ENCODE measurements around the gene ZDHHC17.
"Not testable (repeated sequence)": the region's sequence is repeated elsewhere in the genome, so short reads cannot be mapped to it uniquely, and the experiment has no call there.

The ZDHHC17 gene

GRCh38 chr12:76763746-76764675 lies at the start of gene ZDHHC17:
ZDHHC17 (plus strand) TSS chr12:76764115; CDS start chr12:76764237, 122 bp downstream.
- Mint-ChIP-seq H3K36me3 (ENCODE audit: low read depth) (no peaks in the 10 kb centered on the region), H3K4me3 (peak within 1 kb of the TSS; percentile 98), H3K27me3 (no peaks in the 10 kb centered on the region), H3K9me3 (no peaks in the 10 kb centered on the region), H3K27ac (peak within 1 kb of the TSS; percentile 94), H3K4me1 (ENCODE audit: low read depth) (peaks cover 42% of the 10 kb centered on the region)

DNA sequence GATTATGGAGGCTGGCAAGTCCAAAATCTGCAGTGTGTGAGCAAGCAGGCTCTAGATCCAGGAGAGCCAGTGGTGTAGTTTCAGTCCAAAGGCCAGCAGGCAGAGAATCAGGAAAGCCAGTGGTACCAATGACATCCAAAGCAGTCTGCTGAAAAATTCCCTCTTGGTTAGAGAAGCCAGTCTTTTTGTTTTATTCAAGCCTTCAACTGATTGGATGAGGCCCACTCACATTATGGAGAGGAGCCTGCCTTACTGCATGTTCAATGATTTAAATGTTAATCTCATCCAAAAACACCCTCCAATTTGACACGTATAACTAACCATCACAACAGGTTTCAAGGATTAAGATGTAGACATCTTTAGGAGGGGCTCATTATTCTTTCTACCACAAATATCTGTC lies 49.5 kb upstream of the ZDHHC17 start:
- H3K27me3 Mint-ChIP-seq: no peaks in the 10 kb centered on the region
- H3K36me3 Mint-ChIP-seq (ENCODE audit: low read depth): no peaks in the 10 kb centered on the region
- H3K4me1 Mint-ChIP-seq (ENCODE audit: low read depth): no peaks in the 10 kb centered on the region
- no peaks in the 10 kb centered on the region for H3K9me3 Mint-ChIP-seq
- no peak overlapping the region for H3K4me3 Mint-ChIP-seq
- no peak overlapping the region for H3K27ac Mint-ChIP-seq

DNA sequence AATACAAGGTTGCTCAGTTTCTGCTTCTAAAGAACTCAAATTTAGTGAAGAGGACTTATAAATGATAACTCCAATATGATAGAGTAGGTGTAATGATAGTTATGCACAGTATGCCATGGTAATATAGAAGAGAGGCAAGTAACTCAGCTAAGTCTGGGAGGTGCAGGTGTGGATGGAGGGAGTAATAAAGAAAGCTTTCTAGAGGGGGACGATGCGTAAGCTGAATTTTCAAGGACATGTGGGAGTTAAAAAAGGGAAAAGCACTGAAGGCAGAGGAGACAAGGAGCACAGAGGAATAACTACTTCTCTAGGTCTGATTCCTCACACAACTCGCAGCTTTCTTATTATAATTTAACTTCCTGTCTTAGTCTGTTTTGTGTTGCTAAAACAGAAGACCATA lies 49.1 kb upstream of the ZDHHC17 start:
- no peaks in the 10 kb centered on the region for H3K9me3 Mint-ChIP-seq
- no peaks in the 10 kb centered on the region for H3K27me3 Mint-ChIP-seq
- H3K27ac Mint-ChIP-seq: no peak overlapping the region
- H3K4me3 Mint-ChIP-seq: no peak overlapping the region
- H3K36me3 Mint-ChIP-seq (ENCODE audit: low read depth): no peaks in the 10 kb centered on the region
- H3K4me1 Mint-ChIP-seq (ENCODE audit: low read depth): no peaks in the 10 kb centered on the region

DNA sequence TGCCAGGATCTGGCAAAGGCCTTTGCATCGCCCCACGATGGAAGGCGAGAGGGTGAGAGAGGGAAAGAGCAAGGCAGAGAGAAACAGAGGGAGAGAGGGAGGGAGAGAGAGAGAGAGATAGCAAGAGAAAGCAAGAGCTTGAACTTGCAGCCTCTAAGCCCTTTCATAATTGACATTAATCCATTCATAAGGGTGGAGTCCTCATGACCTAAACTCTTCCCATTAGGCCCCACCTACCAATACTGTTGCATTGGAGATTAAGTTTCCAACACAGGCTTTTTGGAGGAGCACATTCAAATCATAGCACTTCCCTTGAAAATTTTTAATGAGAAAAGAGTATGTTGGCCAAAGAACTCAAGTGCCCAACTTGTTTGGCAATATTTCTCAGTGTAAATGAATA lies 48.6 kb upstream of the ZDHHC17 start:
- Mint-ChIP-seq H3K4me1 (ENCODE audit: low read depth) (no peaks in the 10 kb centered on the region), H3K27me3 (no peaks in the 10 kb centered on the region), H3K36me3 (ENCODE audit: low read depth) (no peaks in the 10 kb centered on the region), H3K4me3 (no peak overlapping the region), H3K27ac (no peak overlapping the region), H3K9me3 (no peaks in the 10 kb centered on the region)

DNA sequence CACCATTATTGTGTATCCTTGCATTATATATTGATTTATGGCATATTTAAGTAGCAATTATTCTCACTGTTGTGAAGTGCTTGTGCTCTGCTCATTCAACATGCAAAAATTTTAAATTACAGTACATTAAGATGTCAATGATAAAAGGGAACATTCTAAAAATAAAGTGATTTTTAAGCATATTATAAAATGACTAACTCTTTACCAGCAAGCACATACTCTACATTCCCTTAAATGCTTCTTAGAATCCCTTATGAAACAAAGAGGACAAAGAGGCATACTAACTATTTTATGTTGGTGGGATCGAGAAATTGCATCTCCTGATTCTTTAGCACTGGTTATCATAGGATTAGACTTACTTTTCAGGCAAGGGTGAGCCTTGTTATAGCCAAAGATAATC lies 46.6 kb upstream of the ZDHHC17 start:
- H3K9me3 Mint-ChIP-seq: no peaks in the 10 kb centered on the region
- H3K36me3 Mint-ChIP-seq (ENCODE audit: low read depth): no peaks in the 10 kb centered on the region
- H3K27ac Mint-ChIP-seq: no peak overlapping the region
- no peaks in the 10 kb centered on the region for H3K27me3 Mint-ChIP-seq
- no peaks in the 10 kb centered on the region for H3K4me1 Mint-ChIP-seq (ENCODE audit: low read depth)
- no peak overlapping the region for H3K4me3 Mint-ChIP-seq

DNA sequence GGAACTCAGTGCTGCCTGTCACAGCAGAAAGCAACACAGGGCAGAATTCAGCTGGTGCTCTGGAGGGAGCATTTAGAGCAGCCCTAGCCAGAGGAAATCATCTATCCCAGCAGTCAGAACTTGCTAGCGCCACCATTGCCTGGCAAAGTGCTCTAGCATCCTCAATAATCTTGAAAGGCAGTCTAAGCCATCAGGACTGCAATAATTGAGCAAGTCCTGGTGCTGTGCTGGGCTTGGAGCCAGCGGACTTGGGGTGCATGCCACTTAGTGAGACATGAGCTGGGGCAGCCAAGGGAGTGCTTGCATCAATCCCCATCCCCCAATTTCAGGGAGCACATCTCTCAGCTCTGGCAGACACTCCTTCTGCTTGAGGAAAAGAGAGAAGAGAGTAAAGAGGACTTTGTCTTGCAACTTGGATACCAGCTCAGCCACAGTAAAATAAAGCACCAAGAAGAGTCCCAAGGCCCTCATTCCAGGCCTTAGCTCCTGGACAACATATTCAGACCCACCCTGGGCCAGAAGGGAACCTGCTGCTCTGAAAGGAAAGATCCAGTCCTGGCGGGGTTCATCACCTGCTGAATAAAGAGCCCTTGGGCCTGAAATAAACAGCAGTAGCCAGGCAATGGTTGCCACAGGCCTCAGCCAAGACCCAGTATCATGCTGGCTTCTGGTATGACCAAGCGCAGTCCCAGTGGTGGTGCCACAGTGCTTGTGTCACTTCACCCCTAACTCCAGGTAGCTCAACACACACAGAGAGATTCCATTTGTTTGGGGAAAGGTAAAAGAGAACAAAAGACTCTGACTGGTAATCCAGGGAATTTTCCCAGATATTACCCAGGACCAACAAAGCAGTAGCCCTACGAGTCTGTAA lies 44.5 kb upstream of the ZDHHC17 start:
- Mint-ChIP-seq H3K9me3 (no peaks in the 10 kb centered on the region), H3K4me3 (no peak overlapping the region), H3K27me3 (no peaks in the 10 kb centered on the region), H3K27ac (no peak overlapping the region), H3K4me1 (ENCODE audit: low read depth) (no peaks in the 10 kb centered on the region), H3K36me3 (ENCODE audit: low read depth) (no peaks in the 10 kb centered on the region)

GRCh38 chr12:76720068-76720467 lies 43.8 kb upstream of the ZDHHC17 start:
- H3K4me1 Mint-ChIP-seq (ENCODE audit: low read depth): no peaks in the 10 kb centered on the region
- H3K9me3 Mint-ChIP-seq: no peaks in the 10 kb centered on the region
- H3K36me3 Mint-ChIP-seq (ENCODE audit: low read depth): no peaks in the 10 kb centered on the region
- no peak overlapping the region for H3K27ac Mint-ChIP-seq
- H3K4me3 Mint-ChIP-seq: no peak overlapping the region
- H3K27me3 Mint-ChIP-seq: no peaks in the 10 kb centered on the region

GRCh38 chr12:76726626-76727025 lies 37.3 kb upstream of the ZDHHC17 start:
- no peak overlapping the region for H3K4me3 Mint-ChIP-seq
- H3K27ac Mint-ChIP-seq: no peak overlapping the region
- no peaks in the 10 kb centered on the region for H3K9me3 Mint-ChIP-seq
- H3K27me3 Mint-ChIP-seq: no peaks in the 10 kb centered on the region
- H3K36me3 Mint-ChIP-seq (ENCODE audit: low read depth): no peaks in the 10 kb centered on the region
- no peaks in the 10 kb centered on the region for H3K4me1 Mint-ChIP-seq (ENCODE audit: low read depth)

DNA sequence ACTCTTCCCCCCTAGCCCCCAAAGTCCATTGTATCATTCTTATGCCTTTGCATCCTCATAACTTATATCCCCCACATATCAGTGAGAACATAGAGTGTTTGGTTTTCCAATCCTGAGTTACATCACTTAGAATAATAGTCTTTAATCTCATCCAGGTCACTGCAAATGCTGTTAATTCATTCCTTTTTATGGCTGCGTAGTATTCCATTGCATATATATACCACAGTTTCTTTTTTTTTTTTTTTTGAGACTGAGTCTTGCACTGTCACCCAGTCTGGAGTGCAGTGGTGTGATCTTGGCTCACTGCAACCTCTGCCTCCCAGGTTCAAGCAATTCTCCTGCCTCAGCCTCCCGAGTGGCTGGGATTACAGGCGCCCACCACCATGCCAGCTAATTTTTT lies 31.7 kb upstream of the ZDHHC17 start:
- not testable (repeated sequence) for H3K4me3 Mint-ChIP-seq; H3K4me1 Mint-ChIP-seq (ENCODE audit: low read depth); H3K27me3 Mint-ChIP-seq

GRCh38 chr12:76737689-76738088 lies 26.2 kb upstream of the ZDHHC17 start:
- not testable (repeated sequence) for H3K27ac Mint-ChIP-seq; H3K36me3 Mint-ChIP-seq (ENCODE audit: low read depth); H3K4me1 Mint-ChIP-seq (ENCODE audit: low read depth); H3K4me3 Mint-ChIP-seq; H3K27me3 Mint-ChIP-seq
- H3K9me3 Mint-ChIP-seq: peaks cover 19% of the 10 kb centered on the region

More for the DNA sequence above, 31.7 kb upstream of the ZDHHC17 start:
- not testable (repeated sequence) for H3K36me3 Mint-ChIP-seq (ENCODE audit: low read depth); H3K27ac Mint-ChIP-seq; H3K9me3 Mint-ChIP-seq

DNA sequence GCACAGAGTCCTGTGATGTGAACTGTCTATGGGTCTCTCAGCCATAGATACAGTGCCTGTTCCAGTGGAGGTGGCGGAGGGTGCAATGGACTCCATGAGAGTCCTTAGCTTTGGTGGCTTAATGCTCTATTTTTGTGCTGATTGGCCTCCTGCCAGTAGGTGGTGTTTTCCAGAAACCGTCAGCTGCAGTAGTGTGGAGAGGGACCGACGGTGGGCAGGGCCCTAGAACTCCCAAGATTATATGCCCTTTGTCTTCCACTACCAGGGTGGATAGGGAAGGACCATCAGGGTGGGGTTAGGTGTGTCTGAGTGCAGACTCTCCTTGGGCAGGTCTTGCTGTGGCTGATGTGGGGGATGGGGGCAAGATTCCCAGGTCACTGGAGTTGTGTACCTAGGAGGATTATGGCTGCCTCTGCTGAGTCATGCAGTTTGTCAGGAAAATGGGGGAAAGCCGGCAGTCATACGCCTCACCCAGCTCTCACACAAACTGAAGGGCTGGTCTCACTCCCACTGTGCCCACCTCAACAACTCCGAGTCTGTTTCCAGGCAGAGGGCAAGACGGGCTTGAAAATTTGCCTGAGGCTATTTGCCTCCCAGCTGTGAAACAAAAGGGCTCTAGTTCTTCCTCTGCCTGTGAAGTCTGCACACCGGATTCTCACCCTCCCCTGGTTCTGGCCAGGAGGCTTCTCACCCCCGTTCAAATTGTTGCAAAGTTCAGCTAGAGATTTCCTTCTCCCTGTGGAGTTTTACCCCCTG lies 24.9 kb upstream of the ZDHHC17 start:
- Mint-ChIP-seq H3K4me1 (ENCODE audit: low read depth) (no peaks in the 10 kb centered on the region), H3K27ac (no peak overlapping the region), H3K36me3 (ENCODE audit: low read depth) (no peaks in the 10 kb centered on the region), H3K4me3 (no peak overlapping the region), H3K27me3 (peaks cover 5% of the 10 kb centered on the region), H3K9me3 (peaks cover 12% of the 10 kb centered on the region)

DNA sequence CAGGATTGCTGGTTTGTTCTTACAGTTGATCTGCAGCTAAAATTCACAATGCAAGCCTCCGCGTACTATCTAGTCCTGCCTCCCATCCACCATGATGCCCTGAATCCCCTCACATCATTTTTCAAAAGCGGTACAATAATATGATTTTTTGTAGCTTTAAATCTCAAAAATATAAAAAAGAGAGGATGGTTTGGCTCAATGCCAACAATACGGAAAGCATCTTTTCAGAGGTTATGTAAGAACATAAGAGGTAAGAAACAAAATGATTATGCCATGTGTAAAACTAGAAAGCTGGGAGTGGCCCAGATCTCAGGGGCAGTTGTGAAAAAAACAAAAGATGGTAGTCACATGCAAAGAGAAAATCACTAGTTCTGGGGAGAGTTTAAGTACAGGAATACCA lies 24.0 kb upstream of the ZDHHC17 start:
- H3K27ac Mint-ChIP-seq: no peak overlapping the region
- H3K9me3 Mint-ChIP-seq: peaks cover 12% of the 10 kb centered on the region
- H3K4me3 Mint-ChIP-seq: no peak overlapping the region
- H3K36me3 Mint-ChIP-seq (ENCODE audit: low read depth): no peaks in the 10 kb centered on the region
- H3K4me1 Mint-ChIP-seq (ENCODE audit: low read depth): no peaks in the 10 kb centered on the region
- H3K27me3 Mint-ChIP-seq: peaks cover 5% of the 10 kb centered on the region

- peaks cover 5% of the 10 kb centered on the region for H3K27me3 Mint-ChIP-seq
- no peaks in the 10 kb centered on the region for H3K4me1 Mint-ChIP-seq (ENCODE audit: low read depth)
- no peak overlapping the region for H3K4me3 Mint-ChIP-seq
These were observed 23.4 kb upstream of the ZDHHC17 start for GRCh38 chr12:76740501-76740900.

GRCh38 chr12:76745343-76745742 lies 18.6 kb upstream of the ZDHHC17 start:
- Mint-ChIP-seq H3K27ac (no peak overlapping the region), H3K4me1 (ENCODE audit: low read depth) (no peaks in the 10 kb centered on the region), H3K4me3 (no peak overlapping the region), H3K36me3 (ENCODE audit: low read depth) (no peaks in the 10 kb centered on the region), H3K27me3 (peaks cover 5% of the 10 kb centered on the region), H3K9me3 (no peaks in the 10 kb centered on the region)

More at GRCh38 chr12:76740501-76740900, 23.4 kb upstream of the ZDHHC17 start:
- no peak overlapping the region for H3K27ac Mint-ChIP-seq
- no peaks in the 10 kb centered on the region for H3K36me3 Mint-ChIP-seq (ENCODE audit: low read depth)
- peaks cover 12% of the 10 kb centered on the region for H3K9me3 Mint-ChIP-seq

DNA sequence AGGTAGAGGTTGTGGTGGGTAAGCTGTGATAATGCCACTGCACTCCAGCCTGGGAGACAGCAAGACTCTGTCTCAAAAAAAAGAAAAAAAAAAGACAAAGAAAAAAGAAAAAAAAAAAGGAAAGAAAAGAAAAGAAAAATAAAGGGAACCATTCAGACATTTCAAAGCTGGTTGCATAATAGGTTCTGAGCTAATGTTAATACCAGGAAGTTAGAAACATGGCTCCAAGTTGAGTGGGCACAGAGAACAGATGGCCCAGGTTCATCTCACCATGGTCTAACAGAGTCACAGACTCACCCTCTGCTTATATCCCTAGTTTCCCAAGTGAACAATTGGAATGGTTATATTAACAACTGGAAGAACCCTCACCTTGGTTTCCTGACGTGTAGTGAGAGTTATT lies 17.4 kb upstream of the ZDHHC17 start:
- Mint-ChIP-seq H3K9me3 (no peaks in the 10 kb centered on the region), H3K27ac (no peak overlapping the region), H3K36me3 (ENCODE audit: low read depth) (no peaks in the 10 kb centered on the region), H3K4me3 (no peak overlapping the region), H3K4me1 (ENCODE audit: low read depth) (no peaks in the 10 kb centered on the region), H3K27me3 (peaks cover 5% of the 10 kb centered on the region)
